HAP-1 (cell line): ENCODE data around the gene EXOSC10.
"Not testable (repeated sequence)": the region's sequence is repeated elsewhere in the genome, so short reads cannot be mapped to it uniquely, and the experiment has no call there.

ENCODE experiments used
- DNase-seq, 2 experiments: peaks; one replicate each; pipeline ENCODE4 v3.0.0-alpha.2; 2016 to 2020; ENCODE audit warnings: low spot score in 2 of 2
- H3K27me3 ChIP-seq: fragments of 250-450 bp; sonication (Bioruptor Pico); 2 replicates; pipeline ENCODE4 v1.5.1; 2020; ENCODE audit warnings: low read depth, mild to moderate bottlenecking, moderate library complexity
- H3K36me3 ChIP-seq: fragments of 250-450 bp; sonication (Bioruptor Pico); replicated peaks from 2 replicates; pipeline ENCODE4 v1.5.1; 2020; ENCODE audit warnings: mild to moderate bottlenecking
- H3K4me1 ChIP-seq: fragments of 250-450 bp; sonication (Bioruptor Pico); 2 replicates; pipeline ENCODE4 v1.5.1; 2020; ENCODE audit warnings: mild to moderate bottlenecking
- H3K4me3 ChIP-seq: fragments of 250-450 bp; sonication (Bioruptor Pico); 2 replicates; pipeline ENCODE4 v1.5.1; 2020; ENCODE audit warnings: mild to moderate bottlenecking, moderate library complexity
- H3K9me3 ChIP-seq: fragments of 250-450 bp; sonication (Bioruptor Pico); 2 replicates; pipeline ENCODE4 v1.5.1; 2020; ENCODE audit warnings: mild to moderate bottlenecking, moderate library complexity
- in situ Hi-C: fragments of 300-500 bp; cut with MboI; formaldehyde crosslinking; loops from 3 replicates; pipeline ENCODE4 v1.14.3; 2020; ENCODE audit warnings: low sequenced_read_pairs, inconsistent platforms, mixed read lengths

Gene EXOSC10

DNA sequence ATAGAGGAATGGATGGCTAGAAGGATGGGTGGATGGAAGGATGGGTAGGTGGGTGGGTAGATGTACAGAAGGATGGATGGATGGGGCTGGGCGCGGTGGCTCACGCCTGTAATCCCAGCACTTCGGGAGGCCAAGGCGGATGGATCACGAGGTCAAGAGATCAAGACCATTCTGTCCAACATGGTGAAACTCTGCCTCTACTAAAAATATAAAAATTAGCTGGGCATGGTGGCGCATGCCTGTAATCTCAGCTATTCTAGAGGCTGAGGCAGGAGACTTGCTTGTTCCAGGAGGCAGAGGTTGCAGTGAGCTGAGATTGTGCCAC, 59.6 kb downstream of the EXOSC10 start:
- in situ Hi-C loops, H3K4me1 ChIP-seq, H3K4me3 ChIP-seq, H3K27me3 ChIP-seq, DNase-seq, H3K9me3 ChIP-seq, H3K36me3 ChIP-seq: not testable (repeated sequence)

GRCh38 chr1:11039351-11040104, 60.1 kb downstream of the EXOSC10 start:
- no peak for DNase-seq
- Histone ChIP-seq H3K27me3 (no peaks in the 10 kb centered on the region), H3K4me3 (no peak overlapping the region), H3K36me3 (no peaks in the 10 kb centered on the region), H3K4me1 (no peaks in the 10 kb centered on the region), H3K9me3 (no peaks in the 10 kb centered on the region)
- in situ Hi-C loops, result loop anchor here (10.0 kb wide), 1 partner anchor 605 kb away; no protein-coding TSS in a partner anchor

DNA sequence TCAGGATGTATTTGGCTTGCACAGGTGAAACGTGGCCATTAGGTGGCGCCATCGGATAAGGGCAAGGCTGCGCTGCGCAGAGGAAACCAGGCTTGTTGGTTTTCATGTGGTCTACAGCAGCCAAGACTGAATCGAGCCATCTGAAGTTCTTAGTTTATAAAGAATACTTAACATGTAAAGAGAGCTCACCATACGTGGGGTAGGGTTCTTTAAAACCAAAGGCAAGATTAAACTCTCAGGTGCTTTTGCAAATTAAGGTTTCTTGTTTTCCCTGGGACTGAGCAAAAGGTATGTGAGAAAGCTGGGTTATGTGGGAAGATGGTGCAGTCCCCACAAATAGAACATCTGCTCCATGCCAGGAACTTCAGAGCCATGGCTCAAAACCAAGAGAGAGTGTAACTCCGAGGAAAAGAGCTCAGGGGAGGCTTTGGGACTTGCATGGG, 61.9 kb downstream of the EXOSC10 start:
- peak; percentile 84 to 91 for DNase-seq
- in situ Hi-C loops, result loop anchor here (10.0 kb wide), 1 partner anchor 607 kb away; no protein-coding TSS in a partner anchor
- no peaks in the 10 kb centered on the region for H3K9me3 ChIP-seq
- no peak overlapping the region for H3K4me3 ChIP-seq
- no peaks in the 10 kb centered on the region for H3K36me3 ChIP-seq
- no peaks in the 10 kb centered on the region for H3K4me1 ChIP-seq
- no peaks in the 10 kb centered on the region for H3K27me3 ChIP-seq

DNA sequence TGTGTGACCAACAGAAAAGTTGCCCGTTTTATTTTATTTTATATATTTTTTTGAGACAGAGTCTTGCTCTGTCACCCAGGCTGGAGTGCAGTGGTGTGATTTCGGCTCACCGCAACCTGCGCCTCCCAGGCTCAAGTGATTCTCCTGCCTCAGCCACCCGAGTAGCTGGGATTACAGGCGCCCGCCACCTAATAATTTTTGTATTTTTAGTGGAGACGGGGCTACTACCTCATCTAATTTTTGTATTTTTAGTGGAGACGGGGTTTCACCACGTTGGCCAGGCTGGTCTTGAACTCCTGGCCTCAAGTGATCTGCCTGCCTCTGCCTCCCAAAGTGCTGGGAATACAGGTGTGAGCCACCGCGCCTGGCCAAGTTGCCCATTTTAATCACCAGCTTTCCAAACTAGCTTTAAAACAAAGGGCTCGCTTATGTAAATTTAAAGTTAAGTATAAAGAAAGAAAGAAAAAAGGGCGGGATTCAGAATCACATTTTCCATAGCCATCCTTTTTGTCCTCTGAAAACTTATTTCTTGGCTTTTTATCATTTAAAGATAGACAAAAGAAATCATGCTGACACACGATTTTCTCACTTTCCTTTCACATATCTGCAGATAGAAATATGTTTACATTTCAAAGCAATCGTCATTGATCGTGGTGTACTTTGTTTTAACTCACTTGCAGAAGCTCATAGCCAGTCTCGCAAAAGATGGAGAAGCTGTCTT, 62.5 kb downstream of the EXOSC10 start:
- in situ Hi-C loops, result loop anchor here (10.0 kb wide), 1 partner anchor 608 kb away; no protein-coding TSS in a partner anchor
- not testable (repeated sequence) for H3K27me3 ChIP-seq, H3K4me1 ChIP-seq, H3K4me3 ChIP-seq, H3K36me3 ChIP-seq, DNase-seq, H3K9me3 ChIP-seq

GRCh38 chr1:11031624-11032262, 67.9 kb downstream of the EXOSC10 start:
- Histone ChIP-seq H3K27me3 (no peaks in the 10 kb centered on the region), H3K36me3 (peaks cover 10% of the 10 kb centered on the region), H3K4me1 (no peaks in the 10 kb centered on the region), H3K4me3 (no peak overlapping the region), H3K9me3 (no peaks in the 10 kb centered on the region)
- DNase-seq, result no peak
- in situ Hi-C loops, result loop anchor here (10.0 kb wide), 1 partner anchor 613 kb away; no protein-coding TSS in a partner anchor

GRCh38 chr1:11030865-11031264, 68.8 kb downstream of the EXOSC10 start:
- Histone ChIP-seq H3K27me3 (no peaks in the 10 kb centered on the region), H3K4me3 (no peak overlapping the region), H3K36me3 (peaks cover 19% of the 10 kb centered on the region), H3K9me3 (no peaks in the 10 kb centered on the region), H3K4me1 (no peaks in the 10 kb centered on the region)
- in situ Hi-C loops, result loop anchor here (10.0 kb wide), 1 partner anchor 614 kb away; no protein-coding TSS in a partner anchor
- DNase-seq, result no peak

GRCh38 chr1:11028018-11028417, 71.7 kb downstream of the EXOSC10 start:
- no peaks in the 10 kb centered on the region for H3K9me3 ChIP-seq
- no peak overlapping the region for H3K4me3 ChIP-seq
- no peak for DNase-seq
- H3K36me3 ChIP-seq, result peaks cover 45% of the 10 kb centered on the region
- H3K4me1 ChIP-seq, result peaks cover 19% of the 10 kb centered on the region
- in situ Hi-C loops, result no loop called here
- H3K27me3 ChIP-seq, result no peaks in the 10 kb centered on the region

DNA sequence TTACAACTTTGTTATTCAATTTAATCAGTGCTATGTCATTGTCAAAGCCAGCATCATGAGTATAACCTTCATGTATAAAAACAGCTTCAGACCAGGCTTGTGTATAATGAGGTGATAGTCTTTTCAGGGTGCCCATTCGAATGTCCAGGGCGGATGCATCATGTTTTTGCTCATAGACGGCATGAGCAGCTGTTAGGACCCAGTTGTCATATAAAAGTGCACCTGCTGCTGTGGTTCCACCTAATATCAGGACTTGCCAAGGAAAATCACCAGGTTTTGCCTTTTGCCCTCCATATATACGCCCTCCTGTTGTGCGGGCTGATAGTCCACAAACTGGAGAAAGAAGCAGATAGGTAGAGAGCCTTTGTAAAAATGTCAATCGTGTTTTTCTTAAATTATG, 72.4 kb downstream of the EXOSC10 start:
- Histone ChIP-seq H3K36me3 (peaks cover 52% of the 10 kb centered on the region), H3K4me1 (peaks cover 19% of the 10 kb centered on the region), H3K4me3 (no peak overlapping the region), H3K9me3 (no peaks in the 10 kb centered on the region), H3K27me3 (no peaks in the 10 kb centered on the region)
- in situ Hi-C loops, result no loop called here
- DNase-seq, result no peak

DNA sequence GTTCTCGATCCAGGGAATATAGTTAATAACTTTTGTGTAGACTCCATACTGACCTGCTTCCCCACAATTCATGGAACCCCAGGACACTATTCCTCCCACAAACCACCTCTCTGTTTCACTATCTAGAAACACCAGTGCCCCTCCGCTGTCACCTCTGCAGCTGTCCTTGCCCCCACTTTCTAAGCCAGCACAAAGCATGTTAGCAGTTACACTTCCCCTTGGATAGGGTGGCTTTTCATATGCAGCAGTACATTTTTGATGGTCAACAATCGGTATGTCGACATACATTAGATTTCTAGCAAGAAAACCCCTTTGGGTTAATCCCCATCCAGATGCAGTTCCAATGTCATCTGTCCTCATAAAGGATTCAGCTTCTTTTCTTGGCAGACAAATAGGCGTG, 72.8 kb downstream of the EXOSC10 start:
- peaks cover 19% of the 10 kb centered on the region for H3K4me1 ChIP-seq
- H3K27me3 ChIP-seq, result no peaks in the 10 kb centered on the region
- H3K9me3 ChIP-seq, result no peaks in the 10 kb centered on the region
- peaks cover 57% of the 10 kb centered on the region for H3K36me3 ChIP-seq
- in situ Hi-C loops, result no loop called here
- DNase-seq, result no peak
- no peak overlapping the region for H3K4me3 ChIP-seq

DNA sequence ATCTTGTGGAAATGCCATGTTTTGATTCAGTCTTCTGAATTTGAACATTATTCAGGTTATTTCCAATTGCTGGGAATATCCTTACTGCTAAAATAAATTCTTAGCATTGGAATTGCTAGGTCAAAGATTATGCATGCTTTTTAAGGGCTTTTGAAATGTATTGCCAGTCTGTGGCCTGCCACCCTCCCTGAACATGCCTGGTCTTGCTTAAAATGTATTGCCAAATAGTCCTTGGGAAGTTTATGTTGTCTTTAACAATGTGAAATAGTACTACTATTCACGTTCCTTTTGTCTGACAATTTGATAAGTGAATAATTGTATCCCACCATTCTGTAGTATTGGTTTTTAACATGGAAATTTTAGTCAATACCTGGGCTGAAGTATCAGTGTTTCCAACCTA, 73.6 kb downstream of the EXOSC10 start:
- in situ Hi-C loops, result no loop called here
- H3K27me3 ChIP-seq, result no peaks in the 10 kb centered on the region
- DNase-seq, result no peak
- H3K4me1 ChIP-seq, result peaks cover 19% of the 10 kb centered on the region
- H3K9me3 ChIP-seq, result no peaks in the 10 kb centered on the region
- H3K4me3 ChIP-seq, result no peak overlapping the region
- H3K36me3 ChIP-seq, result peaks cover 65% of the 10 kb centered on the region

GRCh38 chr1:11025618-11026017, 74.1 kb downstream of the EXOSC10 start:
- Histone ChIP-seq H3K4me1 (peaks cover 19% of the 10 kb centered on the region), H3K36me3 (peaks cover 69% of the 10 kb centered on the region), H3K4me3 (no peak overlapping the region), H3K9me3 (no peaks in the 10 kb centered on the region), H3K27me3 (no peaks in the 10 kb centered on the region)
- DNase-seq, result no peak
- in situ Hi-C loops, result no loop called here

- Histone ChIP-seq H3K36me3 (peaks cover 74% of the 10 kb centered on the region), H3K9me3 (no peaks in the 10 kb centered on the region), H3K4me1 (peaks cover 19% of the 10 kb centered on the region), H3K4me3 (no peak overlapping the region), H3K27me3 (no peaks in the 10 kb centered on the region)
- in situ Hi-C loops, result no loop called here
- DNase-seq, result no peak
Measured at GRCh38 chr1:11024874-11025203, 74.8 kb downstream of the EXOSC10 start.

- Histone ChIP-seq H3K9me3 (no peaks in the 10 kb centered on the region), H3K27me3 (no peaks in the 10 kb centered on the region), H3K4me1 (peaks cover 19% of the 10 kb centered on the region), H3K36me3 (peaks cover 77% of the 10 kb centered on the region), H3K4me3 (no peak overlapping the region)
- in situ Hi-C loops, result no loop called here
- DNase-seq, result peak in 1 of 2 experiments; percentile 34
Measured at GRCh38 chr1:11024154-11024873, 75.4 kb downstream of the EXOSC10 start.
